Activated CD8-positive, alpha-beta T cell treated with anti-CD3 and anti-CD28 coated beads for 36 hours (primary cell): ENCODE measurements around the gene DGCR2. TPM values are rescaled to one million over a fixed set of nuclear protein-coding genes. Genes with fewer than 3 reads are reported as not detected.

Experiments used
- ATAC-seq: fragments of 200-7000 bp; cut with Tn5 transposase; one replicate; pipeline ENCODE4 v1.10.0; 2021; ENCODE audit warnings: mild to moderate bottlenecking, moderate library complexity
- CTCF ChIA-PET: fragments of 350-600 bp; sonication (Branson Sonifier 250); formaldehyde crosslinking; loops from one replicate; lab custom pipeline; 2021; ENCODE audit warnings: antibody characterized with exemption; lab: Charles Lee
- POLR2A ChIA-PET: fragments of 350-600 bp; sonication (Branson Sonifier 250); formaldehyde crosslinking; loops from one replicate; lab custom pipeline; 2021; ENCODE audit warnings: antibody characterized with exemption; lab: Charles Lee
- DNase-seq: peaks from one replicate; pipeline ENCODE4 v3.0.0-alpha.2; 2020
- H3K27ac Mint-ChIP-seq: one replicate; pipeline ENCODE4 v1.8.0; 2021; ENCODE audit warnings: mild to moderate bottlenecking, mixed read lengths
- H3K27me3 Mint-ChIP-seq: one replicate; pipeline ENCODE4 v1.8.0; 2021; ENCODE audit warnings: mixed read lengths
- H3K36me3 Mint-ChIP-seq: one replicate; pipeline ENCODE4 v1.8.0; 2021; ENCODE audit warnings: low read depth, mixed read lengths
- H3K4me1 Mint-ChIP-seq: one replicate; pipeline ENCODE4 v1.8.0; 2021; ENCODE audit warnings: low read depth, mixed read lengths
- H3K4me3 Mint-ChIP-seq: one replicate; pipeline ENCODE4 v1.8.0; 2021; ENCODE audit warnings: mild to moderate bottlenecking, moderate library complexity, mixed read lengths
- H3K9me3 Mint-ChIP-seq: one replicate; pipeline ENCODE4 v1.8.0; 2021; ENCODE audit warnings: mixed read lengths
- intact Hi-C: fragments of 100-400 bp; cut with micrococcal nuclease; formaldehyde crosslinking; loops from one replicate; pipeline ENCODE4 v1.10.0; 2022
- total RNA-seq, 2 experiments: library from RNA; stranded (reverse); gene quantifications; one replicate each; pipeline ENCODE4 v1.2.3, GENCODE V29; 2021
- TF ChIP-seq, protein P1 (sequence below): fragments of 200-600 bp; IDR thresholded peaks from one replicate; pipeline ENCODE4 v1.8.0; 2022; ENCODE audit warnings: antibody characterized with exemption, mild to moderate bottlenecking

The DGCR2 gene
- total RNA-seq, 2 experiments from 2014 or later, result 18.0 to 20.0 TPM

DNA sequence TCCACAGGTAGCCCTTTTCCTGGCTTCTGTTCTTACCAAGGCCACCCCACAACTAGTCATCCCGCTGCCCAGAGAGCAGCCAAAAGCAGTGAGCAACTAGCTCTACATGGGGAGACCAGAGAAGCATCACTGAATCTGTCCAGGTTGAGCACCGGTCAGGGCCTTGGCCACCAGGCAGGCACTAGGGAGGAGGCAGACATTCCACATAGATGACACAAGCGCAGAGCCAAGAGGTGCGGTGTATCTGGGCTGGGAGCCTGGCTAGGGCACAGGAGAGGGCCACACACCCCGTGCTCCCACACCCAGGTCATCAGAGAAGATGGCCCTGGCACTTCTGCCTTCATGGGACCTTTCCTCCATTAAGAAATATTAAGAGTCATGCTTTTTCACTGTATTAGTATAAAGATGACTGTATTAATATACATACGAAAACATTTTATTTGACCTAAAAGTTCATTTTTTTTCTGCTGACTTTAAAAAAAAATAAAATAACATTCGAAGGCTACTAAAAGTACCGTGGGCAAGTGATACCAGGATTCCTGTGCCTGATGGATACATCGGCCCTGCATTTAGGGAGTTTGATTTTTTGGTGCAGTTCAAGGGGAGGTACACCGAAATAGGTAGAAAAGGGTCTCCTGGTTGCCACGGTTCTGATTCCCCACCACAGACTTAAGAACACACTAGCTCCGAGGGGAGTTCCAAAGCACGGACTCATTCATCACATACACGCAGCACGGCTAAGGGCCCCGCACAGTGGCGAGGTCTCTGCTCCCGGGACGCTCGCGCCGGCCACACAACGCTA is 1.2 kb downstream of the DGCR2 start:
- H3K27ac Mint-ChIP-seq, result peak overlapping the region; percentile 83
- peaks cover 5% of the 10 kb centered on the region for H3K36me3 Mint-ChIP-seq
- intact Hi-C loops, result no loop called here
- TF ChIP-seq, protein P1, sequence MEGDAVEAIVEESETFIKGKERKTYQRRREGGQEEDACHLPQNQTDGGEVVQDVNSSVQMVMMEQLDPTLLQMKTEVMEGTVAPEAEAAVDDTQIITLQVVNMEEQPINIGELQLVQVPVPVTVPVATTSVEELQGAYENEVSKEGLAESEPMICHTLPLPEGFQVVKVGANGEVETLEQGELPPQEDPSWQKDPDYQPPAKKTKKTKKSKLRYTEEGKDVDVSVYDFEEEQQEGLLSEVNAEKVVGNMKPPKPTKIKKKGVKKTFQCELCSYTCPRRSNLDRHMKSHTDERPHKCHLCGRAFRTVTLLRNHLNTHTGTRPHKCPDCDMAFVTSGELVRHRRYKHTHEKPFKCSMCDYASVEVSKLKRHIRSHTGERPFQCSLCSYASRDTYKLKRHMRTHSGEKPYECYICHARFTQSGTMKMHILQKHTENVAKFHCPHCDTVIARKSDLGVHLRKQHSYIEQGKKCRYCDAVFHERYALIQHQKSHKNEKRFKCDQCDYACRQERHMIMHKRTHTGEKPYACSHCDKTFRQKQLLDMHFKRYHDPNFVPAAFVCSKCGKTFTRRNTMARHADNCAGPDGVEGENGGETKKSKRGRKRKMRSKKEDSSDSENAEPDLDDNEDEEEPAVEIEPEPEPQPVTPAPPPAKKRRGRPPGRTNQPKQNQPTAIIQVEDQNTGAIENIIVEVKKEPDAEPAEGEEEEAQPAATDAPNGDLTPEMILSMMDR, result no peak
- DNase-seq (peak; percentile 53), ATAC-seq (no peak)
- CTCF ChIA-PET, result interaction anchor here (0.9 to 1.5 kb wide), 3 partner anchors 14 to 58 kb away, joined by 3 to 4 read pairs (median 4); no protein-coding TSS in a partner anchor
- H3K27me3 Mint-ChIP-seq, result no peaks in the 10 kb centered on the region
- H3K4me3 Mint-ChIP-seq, result peak overlapping the region; percentile 92
- H3K9me3 Mint-ChIP-seq, result no peaks in the 10 kb centered on the region
- POLR2A ChIA-PET, result interaction anchor here (0.7 to 2.0 kb wide), 5 partner anchors 10 to 28 kb away, joined by 4 to 17 read pairs (median 6); no protein-coding TSS in a partner anchor
- H3K4me1 Mint-ChIP-seq, result peaks cover 48% of the 10 kb centered on the region

GRCh38 chr22:19119949-19120348 is 2.3 kb downstream of the DGCR2 start:
- Mint-ChIP-seq H3K36me3 (peaks cover 5% of the 10 kb centered on the region), H3K4me1 (peaks cover 58% of the 10 kb centered on the region), H3K9me3 (no peaks in the 10 kb centered on the region), H3K27ac (peak overlapping the region; percentile 69), H3K4me3 (peak overlapping the region; percentile 92), H3K27me3 (no peaks in the 10 kb centered on the region)
- POLR2A ChIA-PET, result interaction anchor here (2.0 kb wide), 1 partner anchor 13 kb away, joined by 8 read pairs; no protein-coding TSS in a partner anchor
- DNase-seq (no peak), ATAC-seq (no peak)
- intact Hi-C loops, result no loop called here
- TF ChIP-seq, protein P1, result no peak
- CTCF ChIA-PET, result no interaction called here

DNA sequence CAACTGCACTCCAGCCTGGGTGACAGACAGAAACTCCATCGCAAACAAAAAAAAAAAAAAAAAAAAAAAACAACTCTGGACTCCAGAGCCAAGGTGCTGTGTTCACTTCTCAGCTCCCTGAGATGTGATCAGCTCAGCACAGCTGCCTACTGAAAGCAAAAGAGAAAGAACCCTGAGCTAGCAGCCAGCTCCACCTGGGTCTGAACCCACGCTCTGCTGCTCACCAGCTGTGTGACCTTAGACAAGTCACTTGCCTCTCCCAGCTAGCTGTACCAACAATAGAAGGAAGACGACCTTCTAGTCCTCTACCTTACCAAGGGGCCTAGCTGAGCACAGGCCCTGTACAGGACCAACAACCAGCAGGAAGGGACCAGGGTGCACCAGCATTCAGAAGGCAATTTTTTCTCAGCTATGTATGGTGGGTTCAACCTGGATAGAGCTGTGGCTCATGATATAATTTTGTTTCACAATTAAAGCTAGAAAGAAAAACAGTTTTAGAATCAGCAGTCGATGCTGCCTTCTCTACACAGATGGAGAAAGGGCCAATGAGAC is 3.8 kb downstream of the DGCR2 start:
- TF ChIP-seq, protein P1, result no peak
- DNase-seq, result peak; percentile 54
- H3K27me3 Mint-ChIP-seq, result no peaks in the 10 kb centered on the region
- peaks cover 63% of the 10 kb centered on the region for H3K4me1 Mint-ChIP-seq
- H3K9me3 Mint-ChIP-seq, result no peaks in the 10 kb centered on the region
- no peak overlapping the region for H3K4me3 Mint-ChIP-seq
- intact Hi-C loops, result no loop called here
- peak overlapping the region; percentile 52 for H3K27ac Mint-ChIP-seq
- H3K36me3 Mint-ChIP-seq, result peaks cover 5% of the 10 kb centered on the region
- ATAC-seq, result no peak
- CTCF ChIA-PET, result interaction anchor here (0.7 to 1.8 kb wide), 4 partner anchors 8 to 25 kb away, joined by 3 to 5 read pairs (median 4); partner anchors contain the start of gene ESS2
- POLR2A ChIA-PET, result interaction anchor here (1.1 to 1.4 kb wide), 3 partner anchors 8 to 56 kb away, joined by 3 to 5 read pairs (median 4); partner anchors contain the start of gene ESS2

- Mint-ChIP-seq H3K9me3 (no peaks in the 10 kb centered on the region), H3K4me1 (peaks cover 70% of the 10 kb centered on the region), H3K4me3 (no peak overlapping the region), H3K27me3 (no peaks in the 10 kb centered on the region), H3K36me3 (peaks cover 8% of the 10 kb centered on the region), H3K27ac (no peak overlapping the region)
- ATAC-seq (no peak), DNase-seq (no peak)
- TF ChIP-seq, protein P1, result no peak
- CTCF ChIA-PET, result interaction anchor here (1.7 to 2.4 kb wide), 2 partner anchors 12 to 28 kb away, joined by 3 to 6 read pairs; partner anchors contain the start of gene ESS2
- intact Hi-C loops, result no loop called here
- POLR2A ChIA-PET, result no interaction called here
These were observed 5.1 kb downstream of the DGCR2 start for GRCh38 chr22:19117111-19117512.
